ENCODE results near the gene NAE1. TPM values are rescaled to one million over a fixed set of nuclear protein-coding genes. Genes with fewer than 3 reads are reported as not detected.

NAE1 gene
- total and polyA plus RNA-seq, 2 donors from 2014 or later: 37.5 to 45.6 TPM

DNA sequence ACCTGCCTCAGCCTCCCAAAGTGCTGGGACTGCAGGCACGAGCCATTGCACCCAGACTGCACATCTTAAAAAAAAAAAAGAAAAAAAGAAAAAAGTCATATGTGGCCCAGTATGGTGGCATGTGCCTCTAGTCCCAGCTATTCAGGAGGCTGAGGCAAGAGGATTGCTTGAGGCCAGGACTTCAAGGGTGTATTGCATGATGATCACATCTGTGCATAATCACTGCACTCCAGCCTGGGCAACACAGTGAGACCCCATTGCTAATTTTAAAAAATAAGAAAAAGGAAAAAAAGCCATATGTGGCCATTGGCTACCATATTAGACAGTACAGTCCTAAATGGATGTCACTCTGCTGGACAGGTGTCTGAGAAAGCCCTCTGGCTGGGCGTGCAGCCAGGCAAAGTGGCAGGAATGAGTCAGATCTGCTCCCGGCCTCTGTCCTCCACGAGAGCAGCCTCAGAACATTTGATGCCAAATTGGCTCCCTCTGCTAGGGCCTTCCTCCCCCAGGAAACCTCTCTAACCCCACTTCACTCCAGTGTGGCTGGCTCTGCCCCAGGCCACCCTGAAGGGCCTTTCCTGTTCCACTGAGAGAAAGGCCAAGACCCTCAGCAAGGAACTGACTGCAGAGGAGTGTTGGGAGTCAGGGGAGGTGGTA lies 28.1 kb upstream of the NAE1 start:
- Histone ChIP-seq H3K4me1 (ENCODE audit: control insufficient read depth in 2 of 3, insufficient read depth in 2 of 3, low read depth in 1 of 3, low read length in 3 of 3) (no peaks in the 10 kb centered on the region), H3K27ac (ENCODE audit: low read depth in 2 of 2, low read length in 2 of 2) (no peak overlapping the region), H3K9me3 (ENCODE audit: control insufficient read depth in 2 of 3, insufficient read depth in 1 of 3, low read length in 3 of 3) (no peaks in the 10 kb centered on the region), H3K4me3 (ENCODE audit: low read length in 3 of 3) (no peak overlapping the region), H3K9ac (ENCODE audit: low read length in 3 of 3) (no peak overlapping the region), H3K36me3 (ENCODE audit: control insufficient read depth in 2 of 3, insufficient read depth in 3 of 3, low read length in 3 of 3) (no peaks in the 10 kb centered on the region), H3K27me3 (ENCODE audit: control insufficient read depth, insufficient read depth, low read length) (no peaks in the 10 kb centered on the region)
- no peak for TF ChIP-seq CTCF (IDR thresholded peaks at IDR 0.05; ENCODE audit: borderline replicate concordance, extremely low read depth, insufficient read depth)
- DNase-seq (peak in 1 of 5 donors; percentile 3), FAIRE-seq (no peak)
- intact Hi-C loops (cut with DNase I): no loop called here

- Histone ChIP-seq H3K4me3 (ENCODE audit: low read length in 3 of 3) (no peak overlapping the region), H3K27me3 (ENCODE audit: control insufficient read depth, insufficient read depth, low read length) (no peaks in the 10 kb centered on the region), H3K9me3 (ENCODE audit: control insufficient read depth in 2 of 3, insufficient read depth in 1 of 3, low read length in 3 of 3) (no peaks in the 10 kb centered on the region), H3K36me3 (ENCODE audit: control insufficient read depth in 2 of 3, insufficient read depth in 3 of 3, low read length in 3 of 3) (no peaks in the 10 kb centered on the region), H3K9ac (ENCODE audit: low read length in 3 of 3) (no peak overlapping the region), H3K4me1 (ENCODE audit: control insufficient read depth in 2 of 3, insufficient read depth in 2 of 3, low read depth in 1 of 3, low read length in 3 of 3) (no peaks in the 10 kb centered on the region), H3K27ac (ENCODE audit: low read depth in 2 of 2, low read length in 2 of 2) (no peak overlapping the region)
- no peak for FAIRE-seq
- no peak for DNase-seq
- TF ChIP-seq CTCF (IDR thresholded peaks at IDR 0.05; ENCODE audit: borderline replicate concordance, extremely low read depth, insufficient read depth): no peak
- intact Hi-C loops (cut with DNase I): no loop called here
Measured at GRCh38 chr16:66857437-66857836, 26.7 kb upstream of the NAE1 start.

DNA sequence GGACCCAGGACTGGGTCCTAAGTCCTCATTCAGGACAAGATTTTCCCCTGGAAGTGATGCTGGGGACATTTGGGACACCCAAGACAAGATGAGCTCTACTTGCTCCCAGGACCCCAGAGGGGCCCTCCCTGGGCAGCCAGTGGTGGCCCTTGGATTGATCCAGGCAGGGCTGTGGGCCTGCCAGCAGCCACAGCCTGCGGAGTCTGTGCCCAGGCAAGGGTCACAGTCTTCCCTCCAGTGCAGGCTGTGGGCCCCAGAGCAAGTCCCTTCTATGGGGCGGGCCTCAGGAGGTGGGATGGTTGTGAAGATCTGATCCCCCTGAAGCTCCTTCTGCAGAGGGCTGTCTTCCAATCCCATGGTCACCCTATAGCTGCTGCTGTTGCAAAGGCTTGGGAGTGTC lies 26.0 kb upstream of the NAE1 start:
- DNase-seq: no peak
- Histone ChIP-seq H3K36me3 (ENCODE audit: control insufficient read depth in 2 of 3, insufficient read depth in 3 of 3, low read length in 3 of 3) (no peaks in the 10 kb centered on the region), H3K9ac (ENCODE audit: low read length in 3 of 3) (no peak overlapping the region), H3K27ac (ENCODE audit: low read depth in 2 of 2, low read length in 2 of 2) (no peak overlapping the region), H3K27me3 (ENCODE audit: control insufficient read depth, insufficient read depth, low read length) (no peaks in the 10 kb centered on the region), H3K4me3 (ENCODE audit: low read length in 3 of 3) (no peak overlapping the region), H3K4me1 (ENCODE audit: control insufficient read depth in 2 of 3, insufficient read depth in 2 of 3, low read depth in 1 of 3, low read length in 3 of 3) (no peaks in the 10 kb centered on the region), H3K9me3 (ENCODE audit: control insufficient read depth in 2 of 3, insufficient read depth in 1 of 3, low read length in 3 of 3) (no peaks in the 10 kb centered on the region)
- no peak for TF ChIP-seq CTCF (IDR thresholded peaks at IDR 0.05; ENCODE audit: borderline replicate concordance, extremely low read depth, insufficient read depth)
- FAIRE-seq: no peak
- intact Hi-C loops (cut with DNase I): no loop called here

Data from kidney (tissue), 14 donors.